ENCODE data around the gene DENND1A. TPM values are rescaled to one million over a fixed set of nuclear protein-coding genes. Genes with fewer than 3 reads are reported as not detected.
A peak's percentile ranks its signal among the peaks of the same experiment; 100 is the strongest.

DENND1A gene
- total RNA-seq, 1 donor from 2014 or later = 48.1 TPM

- peak overlapping the region; percentile 88 for H3K27ac ChIP-seq
Observed at GRCh38 chr9:123440256-123440655, 489.7 kb downstream of the DENND1A start.

GRCh38 chr9:123438821-123439220 is 491.1 kb downstream of the DENND1A start:
- peak; percentile 92 for DNase-seq (ENCODE audit: low spot score)
- H3K27me3 Mint-ChIP-seq (ENCODE audit: insufficient read depth, low read depth) = peaks cover 8% of the 10 kb centered on the region
- Histone ChIP-seq H3K9ac (no peak overlapping the region), H3K4me1 (peaks cover 64% of the 10 kb centered on the region), H3K27ac (peak overlapping the region; percentile 88), H3K4me3 (peak overlapping the region; percentile 30), H3K4me2 (peak overlapping the region; percentile 77), H2AFZ (replicated peaks) (no peak overlapping the region), H4K20me1 (ENCODE audit: low read depth) (no peaks in the 10 kb centered on the region), H3K27me3 (no peaks in the 10 kb centered on the region), H3K9me3 (ENCODE audit: low read depth) (no peaks in the 10 kb centered on the region), H3K36me3 (no peaks in the 10 kb centered on the region), H3F3A (ENCODE audit: low read depth) (peaks cover 48% of the 10 kb centered on the region), H3K79me2 (ENCODE audit: low read depth) (no peaks in the 10 kb centered on the region)
- H3K36me3 Mint-ChIP-seq = peaks cover 5% of the 10 kb centered on the region
- peak overlapping the region; percentile 77 for H3K4me3 Mint-ChIP-seq
- TF ChIP-seq CTCF (IDR thresholded peaks at IDR 0.05) (no peak), EZH2phosphoT487 (IDR thresholded peaks at IDR 0.05) (no peak), EZH2 (IDR thresholded peaks at IDR 0.05) (no peak)
- peak overlapping the region; percentile 98 for H3K27ac Mint-ChIP-seq
- peaks cover 80% of the 10 kb centered on the region for H3K4me1 Mint-ChIP-seq
- H3K9me3 Mint-ChIP-seq = no peaks in the 10 kb centered on the region

More at GRCh38 chr9:123440256-123440655, 489.7 kb downstream of the DENND1A start:
- Mint-ChIP-seq H3K9me3 (no peaks in the 10 kb centered on the region), H3K4me1 (peaks cover 69% of the 10 kb centered on the region), H3K36me3 (peaks cover 5% of the 10 kb centered on the region), H3K27me3 (ENCODE audit: insufficient read depth, low read depth) (peaks cover 6% of the 10 kb centered on the region), H3K27ac (peak overlapping the region; percentile 26), H3K4me3 (no peak overlapping the region)
- H3K4me1 ChIP-seq = peaks cover 58% of the 10 kb centered on the region
- H2AFZ ChIP-seq (replicated peaks) = no peak overlapping the region
- H3K4me3 ChIP-seq = no peak overlapping the region
- no peak overlapping the region for H3K9ac ChIP-seq
- no peak for TF ChIP-seq EZH2 (IDR thresholded peaks at IDR 0.05)
- no peak for TF ChIP-seq EZH2phosphoT487 (IDR thresholded peaks at IDR 0.05)
- no peaks in the 10 kb centered on the region for H3K9me3 ChIP-seq (ENCODE audit: low read depth)
- H3K36me3 ChIP-seq = no peaks in the 10 kb centered on the region
- no peak for DNase-seq (ENCODE audit: low spot score)
- no peaks in the 10 kb centered on the region for H4K20me1 ChIP-seq (ENCODE audit: low read depth)
- peaks cover 44% of the 10 kb centered on the region for H3F3A ChIP-seq (ENCODE audit: low read depth)
- H3K27me3 ChIP-seq = no peaks in the 10 kb centered on the region
- H3K79me2 ChIP-seq (ENCODE audit: low read depth) = no peaks in the 10 kb centered on the region
- peak overlapping the region; percentile 77 for H3K4me2 ChIP-seq

GRCh38 chr9:123438321-123438720 is 491.6 kb downstream of the DENND1A start:
- no peaks in the 10 kb centered on the region for H4K20me1 ChIP-seq (ENCODE audit: low read depth)
- no peaks in the 10 kb centered on the region for H3K36me3 ChIP-seq
- Mint-ChIP-seq H3K27me3 (ENCODE audit: insufficient read depth, low read depth) (peaks cover 6% of the 10 kb centered on the region), H3K9me3 (no peaks in the 10 kb centered on the region), H3K4me1 (peaks cover 85% of the 10 kb centered on the region), H3K27ac (peak overlapping the region; percentile 98), H3K36me3 (peaks cover 5% of the 10 kb centered on the region), H3K4me3 (peak overlapping the region; percentile 77)
- H3K9ac ChIP-seq = no peak overlapping the region
- H2AFZ ChIP-seq (replicated peaks) = no peak overlapping the region
- no peaks in the 10 kb centered on the region for H3K9me3 ChIP-seq (ENCODE audit: low read depth)
- peak overlapping the region; percentile 30 for H3K4me3 ChIP-seq
- H3K27me3 ChIP-seq = no peaks in the 10 kb centered on the region
- H3K4me2 ChIP-seq = peak overlapping the region; percentile 77
- DNase-seq (ENCODE audit: low spot score) = peak; percentile 67
- peaks cover 48% of the 10 kb centered on the region for H3F3A ChIP-seq (ENCODE audit: low read depth)
- no peaks in the 10 kb centered on the region for H3K79me2 ChIP-seq (ENCODE audit: low read depth)
- TF ChIP-seq EZH2 (IDR thresholded peaks at IDR 0.05) (no peak), CTCF (IDR thresholded peaks at IDR 0.05) (no peak), EZH2phosphoT487 (IDR thresholded peaks at IDR 0.05) (no peak)
- H3K4me1 ChIP-seq = peaks cover 64% of the 10 kb centered on the region
- H3K27ac ChIP-seq = peak overlapping the region; percentile 88

- Histone ChIP-seq H3K27me3 (no peaks in the 10 kb centered on the region), H3K9ac (no peak overlapping the region), H3K4me3 (no peak overlapping the region), H3K9me3 (ENCODE audit: low read depth) (no peaks in the 10 kb centered on the region), H3K79me2 (ENCODE audit: low read depth) (no peaks in the 10 kb centered on the region), H3K4me1 (peaks cover 64% of the 10 kb centered on the region), H3K27ac (no peak overlapping the region), H4K20me1 (ENCODE audit: low read depth) (no peaks in the 10 kb centered on the region), H3K36me3 (no peaks in the 10 kb centered on the region), H3K4me2 (peak overlapping the region; percentile 77), H2AFZ (replicated peaks) (no peak overlapping the region), H3F3A (ENCODE audit: low read depth) (peaks cover 48% of the 10 kb centered on the region)
- Mint-ChIP-seq H3K9me3 (no peaks in the 10 kb centered on the region), H3K27ac (peak overlapping the region; percentile 74), H3K36me3 (peaks cover 5% of the 10 kb centered on the region), H3K4me1 (peaks cover 78% of the 10 kb centered on the region), H3K4me3 (no peak overlapping the region), H3K27me3 (ENCODE audit: insufficient read depth, low read depth) (peaks cover 6% of the 10 kb centered on the region)
- TF ChIP-seq EZH2 (IDR thresholded peaks at IDR 0.05) (no peak), CTCF (IDR thresholded peaks at IDR 0.05) (no peak), EZH2phosphoT487 (IDR thresholded peaks at IDR 0.05) (no peak)
- no peak for DNase-seq (ENCODE audit: low spot score)
Observed at GRCh38 chr9:123437201-123437600, 492.7 kb downstream of the DENND1A start.
